ENCODE data around the gene PVRIG. TPM values are rescaled to one million over a fixed set of nuclear protein-coding genes. Genes with fewer than 3 reads are reported as not detected.
"Not testable (repeated sequence)": the region's sequence is repeated elsewhere in the genome, so short reads cannot be mapped to it uniquely, and the experiment has no call there.

PVRIG gene
- 51.2 and 51.4 TPM in 2 replicates for total RNA-seq
- total RNA-seq (2013) = 25.2 TPM
- 6.7 and 16.2 TPM in 2 replicates for polyA plus RNA-seq
- polyA minus RNA-seq = 26.6 and 26.8 TPM in 2 replicates

DNA sequence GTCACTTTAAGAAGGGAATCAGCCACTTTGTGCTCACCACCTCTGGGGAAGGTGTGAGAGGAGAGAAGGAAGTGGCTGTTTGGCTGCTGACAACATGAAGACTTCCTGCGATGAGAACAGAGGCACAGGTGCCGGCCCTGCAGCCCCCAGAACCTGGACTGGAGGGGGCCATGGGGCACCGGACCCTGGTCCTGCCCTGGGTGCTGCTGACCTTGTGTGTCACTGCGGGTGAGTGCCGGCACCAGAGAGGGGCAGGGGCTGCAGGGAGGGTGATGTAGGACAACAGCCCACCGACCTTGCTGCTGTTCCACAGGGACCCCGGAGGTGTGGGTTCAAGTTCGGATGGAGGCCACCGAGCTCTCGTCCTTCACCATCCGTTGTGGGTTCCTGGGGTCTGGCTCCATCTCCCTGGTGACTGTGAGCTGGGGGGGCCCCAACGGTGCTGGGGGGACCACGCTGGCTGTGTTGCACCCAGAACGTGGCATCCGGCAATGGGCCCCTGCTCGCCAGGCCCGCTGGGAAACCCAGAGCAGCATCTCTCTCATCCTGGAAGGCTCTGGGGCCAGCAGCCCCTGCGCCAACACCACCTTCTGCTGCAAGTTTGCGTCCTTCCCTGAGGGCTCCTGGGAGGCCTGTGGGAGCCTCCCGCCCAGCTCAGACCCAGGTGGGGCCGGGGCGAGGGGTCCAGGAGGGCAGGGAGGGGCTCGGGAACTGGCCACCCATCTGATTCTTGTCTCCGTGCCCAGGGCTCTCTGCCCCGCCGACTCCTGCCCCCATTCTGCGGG, at the start of gene PVRIG:
Gene PVRIG, plus strand, starts transcription at position 149 of the 785 bp plus-strand sequence. Its CDS starts 22 bp downstream, at position 171.
- peaks cover 49 to 59% of the 10 kb centered on the region in 2 donors for H3K4me1 ChIP-seq (ENCODE audit: control insufficient read depth in 2 of 2, insufficient read depth in 2 of 2, low read length in 2 of 2)
- H3K9ac ChIP-seq (ENCODE audit: low read length) = peak within 1 kb of the TSS; percentile 71
- POLR2A ChIA-PET = interaction anchor here (0.6 to 2.1 kb wide), 3 partner anchors 87 to 231 kb away, joined by 4 to 5 read pairs (median 4); no protein-coding TSS in a partner anchor
- CTCF ChIA-PET = interaction anchor here (0.7 to 9.7 kb wide), 9 partner anchors 9 to 187 kb away, joined by 3 to 93 read pairs (median 5); no protein-coding TSS in a partner anchor
- not testable (repeated sequence) for H3K9me3 Mint-ChIP-seq (ENCODE audit: insufficient read depth); H4K20me1 ChIP-seq (ENCODE audit: control insufficient read depth, insufficient read depth, low read length, poor library complexity, severe bottlenecking); H3K9me3 ChIP-seq (ENCODE audit: control extremely low read depth in 1 of 3, control insufficient read depth in 2 of 3, insufficient read depth in 1 of 3, low read length in 2 of 3); H2AFZ ChIP-seq (ENCODE audit: insufficient read depth, low read depth, low read length, poor library complexity, severe bottlenecking); H3K27me3 ChIP-seq (replicated peaks in 1 of 4; ENCODE audit: control extremely low read depth in 1 of 4, control insufficient read depth in 3 of 4, insufficient read depth in 4 of 4, low read length in 3 of 4); H3K27me3 Mint-ChIP-seq
- intact Hi-C loops (cut with micrococcal nuclease) = loop anchor here (2.0 to 5.0 kb wide), 3 partner anchors 43 to 138 kb away; partner anchors contain the start of genes GPC2, LAMTOR4, STAG3 and ZNF3
- peak within 1 kb of the TSS in 4 of 5 experiments; percentile 53 to 65 (median 64) for H3K4me3 ChIP-seq (ENCODE audit: control extremely low read depth in 1 of 5, extremely low read depth in 1 of 5, insufficient read depth in 1 of 5, low read depth in 2 of 5, low read length in 4 of 5)
- H3K27ac ChIP-seq (ENCODE audit: low read length in 2 of 2) = peak within 1 kb of the TSS; percentile 97 to 100
- H3K79me2 ChIP-seq (ENCODE audit: control insufficient read depth, insufficient read depth, low read length) = peaks cover 47% of the 10 kb centered on the region
- peak within 1 kb of the TSS; percentile 95 for H3K27ac Mint-ChIP-seq
- H3K4me1 Mint-ChIP-seq = peaks cover 83% of the 10 kb centered on the region
- peaks cover 0 to 11% of the 10 kb centered on the region in 2 experiments for H3K36me3 ChIP-seq (replicated peaks in 1 of 2; ENCODE audit: control extremely low read depth in 1 of 2, control insufficient read depth in 1 of 2, extremely low read depth in 1 of 2, insufficient read depth in 2 of 2, low read length in 1 of 2)
- H3K4me2 ChIP-seq (replicated peaks; ENCODE audit: low read depth, low read length, poor library complexity, severe bottlenecking) = peak within 1 kb of the TSS; percentile 72
- peak; percentile 5 for ATAC-seq (ENCODE audit: low read depth)
- 44% methylated on average over 18 of the region's 27 CpGs for WGBS (ENCODE audit: insufficient coverage)
- peak within 1 kb of the TSS; percentile 85 for H3K4me3 Mint-ChIP-seq
- DNase-seq = peak; percentile 32

DNA sequence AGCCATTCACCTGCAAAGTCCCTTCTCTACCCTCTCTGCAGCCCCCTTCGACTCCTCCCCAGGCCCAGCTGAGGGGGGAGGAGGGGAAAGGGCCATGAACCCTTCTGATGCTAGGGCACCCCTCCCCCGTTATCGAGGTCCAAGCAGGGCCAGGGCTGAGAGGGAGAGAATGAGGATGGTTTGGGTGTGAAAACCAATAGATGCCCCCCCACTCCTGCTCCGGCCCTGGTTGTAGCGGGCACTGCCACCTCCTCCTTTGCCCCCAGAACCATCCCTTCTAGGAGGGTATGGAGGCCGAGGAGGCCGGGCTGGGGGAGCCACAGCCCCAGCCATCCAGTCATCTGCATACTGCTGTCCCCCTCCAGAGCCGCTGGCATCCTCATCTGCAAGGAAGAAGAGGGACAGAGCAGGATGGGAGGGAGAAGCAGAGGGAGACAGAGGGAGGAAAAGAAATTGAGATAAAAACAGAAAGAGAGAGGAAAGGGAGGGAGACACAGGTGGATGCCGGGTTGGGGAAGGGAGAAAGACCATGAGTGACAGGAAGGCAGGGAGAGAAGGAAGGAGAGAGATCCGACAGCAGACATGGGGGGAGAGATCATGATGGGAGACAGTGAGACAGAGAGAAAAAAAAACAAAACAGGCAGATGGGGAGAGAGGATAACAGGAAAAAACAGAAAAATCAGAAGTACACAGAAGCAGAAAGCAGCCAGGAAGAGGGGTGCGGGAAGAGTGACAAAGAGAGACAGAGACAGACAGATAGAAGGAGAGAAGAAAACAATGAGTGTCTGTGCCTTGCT, 49.5 kb upstream of the PVRIG start:
- ATAC-seq (ENCODE audit: low read depth) (no peak), DNase-seq (no peak)
- Mint-ChIP-seq H3K27ac (no peak overlapping the region), H3K27me3 (peaks cover 52% of the 10 kb centered on the region), H3K9me3 (ENCODE audit: insufficient read depth) (no peaks in the 10 kb centered on the region), H3K4me1 (peaks cover 39% of the 10 kb centered on the region), H3K4me3 (peak overlapping the region; percentile 72)
- no peak overlapping the region for H3K27ac ChIP-seq (ENCODE audit: low read length in 2 of 2)
- ChIA-PET POLR2A (interaction anchor here (0.8 kb wide), 1 partner anchor 15 kb away, joined by 3 read pairs; no protein-coding TSS in a partner anchor), CTCF (interaction anchor here (0.8 to 1.8 kb wide), 2 partner anchors 12 to 40 kb away, joined by 4 to 6 read pairs; partner anchors contain the start of gene TRAPPC14)
- H3K4me1 ChIP-seq (ENCODE audit: control insufficient read depth in 2 of 2, insufficient read depth in 2 of 2, low read length in 2 of 2) = peaks cover 39 to 42% of the 10 kb centered on the region in 2 donors
- no peak overlapping the region for H3K4me3 ChIP-seq (ENCODE audit: control extremely low read depth in 1 of 5, extremely low read depth in 1 of 5, insufficient read depth in 1 of 5, low read depth in 2 of 5, low read length in 4 of 5)
- H3K4me2 ChIP-seq (replicated peaks; ENCODE audit: low read depth, low read length, poor library complexity, severe bottlenecking) = peak overlapping the region; percentile 94
- peaks cover 0 to 7% (median 0%) of the 10 kb centered on the region in 3 donors for H3K9me3 ChIP-seq (ENCODE audit: control extremely low read depth in 1 of 3, control insufficient read depth in 2 of 3, insufficient read depth in 1 of 3, low read length in 2 of 3)
- H2AFZ ChIP-seq (ENCODE audit: insufficient read depth, low read depth, low read length, poor library complexity, severe bottlenecking) = no peak overlapping the region
- peaks cover 5% of the 10 kb centered on the region for H4K20me1 ChIP-seq (ENCODE audit: control insufficient read depth, insufficient read depth, low read length, poor library complexity, severe bottlenecking)
- intact Hi-C loops (cut with micrococcal nuclease) = no loop called here
- TF ChIP-seq CTCF (IDR thresholded peaks at IDR 0.05) (no peak), EZH2 (IDR thresholded peaks at IDR 0.05; ENCODE audit: borderline replicate concordance, insufficient read depth, low read depth, low read length, poor library complexity, severe bottlenecking) (no peak)
- H3K79me2 ChIP-seq (ENCODE audit: control insufficient read depth, insufficient read depth, low read length) = no peaks in the 10 kb centered on the region
- no peak overlapping the region for H3K9ac ChIP-seq (ENCODE audit: low read length)
- peaks cover 0 to 58% (median 37%) of the 10 kb centered on the region in 4 experiments for H3K27me3 ChIP-seq (replicated peaks in 1 of 4; ENCODE audit: control extremely low read depth in 1 of 4, control insufficient read depth in 3 of 4, insufficient read depth in 4 of 4, low read length in 3 of 4)
- H3K36me3 ChIP-seq (replicated peaks in 1 of 2; ENCODE audit: control extremely low read depth in 1 of 2, control insufficient read depth in 1 of 2, extremely low read depth in 1 of 2, insufficient read depth in 2 of 2, low read length in 1 of 2) = no peaks in the 10 kb centered on the region
- 100% methylated on average over 4 of the region's 11 CpGs for WGBS (ENCODE audit: insufficient coverage)
